Heart left ventricle (tissue), 16 donors: ENCODE measurements around the gene ELOA. TPM values are rescaled to one million over a fixed set of nuclear protein-coding genes. Genes with fewer than 3 reads are reported as not detected.

Experiments
- ATAC-seq, 4 donors: fragments of 200-7000 bp; cut with Tn5 transposase; one replicate each; pipeline ENCODE4 v1.9.1; 2020 to 2022; ENCODE audit warnings: moderate library complexity in 4 of 4, mild to moderate bottlenecking in 3 of 4, moderate number of reproducible peaks in 1 of 4
- DNase-seq, 5 donors: peaks; one replicate each; pipeline ENCODE4 v3.0.0-alpha.2; 2020
- H3K27ac ChIP-seq, 12 donors: fragments of 200-600 bp; sonication (generic) in 4 of 12; one replicate each; pipeline versions ENCODE4 v1.5.0 to v1.8.0; 2016 to 2022; ENCODE audit warnings: mild to moderate bottlenecking in 2 of 12
- H3K27me3 ChIP-seq, 9 donors: fragments of 200-600 bp; sonication (generic) in 2 of 9; one replicate each; pipeline versions ENCODE4 v1.5.1 to v1.8.0; 2016 to 2022; ENCODE audit warnings: mild to moderate bottlenecking in 3 of 9
- H3K36me3 ChIP-seq, 9 donors: fragments of 200-600 bp; sonication (generic) in 2 of 9; one replicate each; pipeline versions ENCODE4 v1.5.0 to v1.8.0; 2018 to 2022; ENCODE audit warnings: mild to moderate bottlenecking in 2 of 9
- H3K4me1 ChIP-seq, 12 donors: fragments of 200-600 bp; sonication (generic) in 4 of 12; one replicate each; pipeline versions ENCODE4 v1.5.0 to v1.8.0; 2016 to 2022; ENCODE audit warnings: mild to moderate bottlenecking in 3 of 12
- H3K4me3 ChIP-seq, 12 donors: fragments of 200-600 bp; sonication (generic) in 4 of 12; one replicate each; pipeline versions ENCODE4 v1.5.0 to v1.8.0; 2017 to 2022; ENCODE audit warnings: mild to moderate bottlenecking in 9 of 12, moderate library complexity in 4 of 12
- H3K9me3 ChIP-seq, 12 donors: fragments of 200-600 bp; sonication (generic) in 4 of 12; one replicate each; pipeline versions ENCODE4 v1.5.0 to v1.8.0; 2016 to 2022; ENCODE audit warnings: mild to moderate bottlenecking in 1 of 12
- CTCF ChIP-seq, 12 donors: fragments of 200-600 bp; sonication (generic) in 4 of 12; IDR thresholded peaks; one replicate each; pipeline versions ENCODE4 v1.5.0 to v1.8.0; 2018 to 2022; ENCODE audit warnings: antibody characterized with exemption in 12 of 12, mild to moderate bottlenecking in 5 of 12
- POLR2A ChIP-seq, 2 donors: fragments of 450-650 bp; IDR thresholded peaks; one replicate each; pipeline ENCODE4 v1.6.1; 2017; ENCODE audit warnings: antibody characterized with exemption in 2 of 2, mild to moderate bottlenecking in 2 of 2, moderate library complexity in 2 of 2
- WGBS, 4 donors: extraction: QIAGEN DNeasy Blood & Tissue Kit in 2 of 4; methylation state at CpG; one replicate each; pipeline versions ENCODE4 v1.1.5 to v1.1.7; 2013 to 2018; 5-methylcytosine and 5-hydroxymethylcytosine counted together
- intact Hi-C, 10 donors: fragments of 100-400 bp; cut with DNase I; formaldehyde crosslinking; loops; one replicate each; pipeline versions ENCODE4 v1.11.1 to v1.14.2; 2022
- polyA plus RNA-seq, 2 donors: library from polyadenylated mRNA; stranded (reverse); fragments of 200-250 nt; gene quantifications; one replicate each; pipeline ENCODE4 v1.2.3, GENCODE V29; 2013
- total RNA-seq, 9 donors: library from RNA; depleted of rRNA in 2 of 9; stranded (reverse); fragments of >200 nt in 2 of 9; fragmentation: NEBNext Ultra II Directional in 3 of 9; extraction: Animal tissue kit (Norgen Biotek cat#: 25700) in 3 of 9; gene quantifications; one replicate each; pipeline versions ENCODE4 v1.1.0 to v1.2.4, GENCODE V29; 2016 to 2023
- donor health status: ischemic (EF 13 %, LVEDD 7.1; RV severe dilation, severe dysfunction).
- donor health status: healthy with polysubstance abuse.
- donor health status: DM: no; HTN: yes; CAD: no.
- donor health status: DM: no; HTN: no; CAD: no.
- donor health status: ischemic (EF 25% LVEDD 6.9; RV normal size, moderate dysfunction).
- donor health status: ischemic (EF 25% LVEDD 5.7; RV mildly dilated, moderate dysfunction).
- donor health status: healthy.
- donor health status: DM: yes; HTN: yes; CAD: no.
- donor health status: ischemic (EF 35%, LVEDD 5.7; RV mildly dilated, moderate dysfunction).
- donor health status: nonischemic (EF 11% LVEDD 7.7; RV severe dilation, severe dysfunction).
- donor health status: DM: yes; HTN: yes; CAD: no.
- donor health status: PGD.
- donor health status: ischemic (EF 29% LVEDD 5.4; RV normal size, mild dysfunction).
- donor health status: nonischemic (EF 23%, LVEDD 6.1; RV moderate dilation, normal function).

The ELOA gene
- total and polyA plus RNA-seq, 11 donors: 11.3 to 45.8 (median 34.0) TPM

GRCh38 chr1:23774174-23774880 is 31.1 kb downstream of the ELOA start:
- intact Hi-C loops: loop anchor here in 7 of 10 donors (5.0 to 10.0 kb wide), 5 partner anchors 50 to 143 kb away; partner anchors contain the start of genes FUCA1 (in 6 of the 7), CNR2 (in 1 of the 7) and HMGCL (in 1 of the 7)

DNA sequence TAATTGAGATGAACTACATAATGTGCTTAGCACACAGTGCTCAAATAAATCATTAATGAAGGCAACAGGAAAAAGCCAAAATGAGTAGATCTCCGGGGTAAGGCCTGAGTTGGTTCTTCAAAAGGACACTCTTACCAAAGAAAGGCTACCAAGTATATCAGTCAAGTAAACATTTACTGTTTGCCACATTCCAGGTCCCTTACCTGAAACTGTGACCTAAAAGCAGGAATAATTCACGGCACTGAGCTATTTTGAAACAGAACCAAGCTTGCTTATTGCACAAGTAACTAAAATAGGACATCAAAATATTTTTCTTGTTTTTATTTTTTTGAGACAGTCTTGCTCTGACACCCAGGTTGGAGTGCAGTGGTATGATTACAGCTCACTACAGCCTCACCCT is 32.9 kb downstream of the ELOA start:
- DNase-seq (no peak), ATAC-seq (no peak)
- Histone ChIP-seq H3K4me1 (peaks cover 4 to 56% (median 36%) of the 10 kb centered on the region in 12 donors), H3K27ac (no peak overlapping the region), H3K9me3 (no peaks in the 10 kb centered on the region), H3K36me3 (peaks cover 0 to 24% (median 17%) of the 10 kb centered on the region in 9 donors), H3K27me3 (no peaks in the 10 kb centered on the region), H3K4me3 (no peak overlapping the region)
- 87 to 89% (median 88%) methylated on average over 2 of the region's 2 CpGs for WGBS, 4 donors
- intact Hi-C loops: loop anchor here in 6 of 10 donors (5.0 to 10.0 kb wide), 4 partner anchors 49 to 139 kb away; partner anchors contain the start of genes FUCA1 (in 4 of the 6), CNR2 (in 1 of the 6) and HMGCL (in 1 of the 6)
- TF ChIP-seq CTCF (IDR thresholded peaks at IDR 0.05) (no peak), POLR2A (IDR thresholded peaks at IDR 0.05) (no peak)

More at GRCh38 chr1:23774174-23774880, 31.1 kb downstream of the ELOA start:
- peak overlapping the region in 1 of 12 donors; percentile 12 for H3K27ac ChIP-seq
- H3K27me3 ChIP-seq: no peaks in the 10 kb centered on the region
- no peak for TF ChIP-seq POLR2A (IDR thresholded peaks at IDR 0.05)
- no peak for TF ChIP-seq CTCF (IDR thresholded peaks at IDR 0.05)
- no peaks in the 10 kb centered on the region for H3K9me3 ChIP-seq
- DNase-seq (no peak), ATAC-seq (no peak)
- H3K4me1 ChIP-seq: peaks cover under 1 to 46% (median 27%) of the 10 kb centered on the region in 12 donors
- peaks cover 0 to 18% (median 11%) of the 10 kb centered on the region in 9 donors for H3K36me3 ChIP-seq
- WGBS, 4 donors: 71 to 76% (median 73%) methylated on average over 6 of the region's 6 CpGs
- no peak overlapping the region for H3K4me3 ChIP-seq

- Histone ChIP-seq H3K27ac (peak within 1 kb of the TSS; percentile 7 to 97 (median 89)), H3K9me3 (no peaks in the 10 kb centered on the region), H3K4me1 (peaks cover 4 to 44% (median 30%) of the 10 kb centered on the region in 12 donors), H3K27me3 (no peaks in the 10 kb centered on the region), H3K36me3 (peaks cover 0 to 38% (median 27%) of the 10 kb centered on the region in 9 donors), H3K4me3 (peak within 1 kb of the TSS; percentile 66 to 100 (median 93))
- TF ChIP-seq CTCF (IDR thresholded peaks at IDR 0.05): no peak
- TF ChIP-seq POLR2A (IDR thresholded peaks at IDR 0.05): peak; percentile 83 to 89
- DNase-seq (peak; percentile 78 to 90 (median 82)), ATAC-seq (peak; percentile 87 to 94 (median 90))
- WGBS, 4 donors: 0 to 1% (median 0%) methylated on average over 32 to 91 of the region's 91 CpGs
- intact Hi-C loops: loop anchor here in 6 of 10 donors (5.0 to 10.0 kb wide), 4 partner anchors 47 to 137 kb away; partner anchors contain the start of genes FUCA1 (in 4 of the 6), CNR2 (in 1 of the 6) and HMGCL (in 1 of the 6)
Observed at GRCh38 chr1:23777979-23778814, 34.9 kb downstream of the ELOA start, which contains the start of gene PITHD1. Gene PITHD1, plus strand, starts transcription at chr1:23778418. Its CDS starts 98 bp downstream, at chr1:23778516.
